Tibial artery (tissue), 4 donors: ENCODE results near the gene NXN.
A peak's percentile ranks its signal among the peaks of the same experiment; 100 is the strongest.

Experiments
- DNase-seq, 2 donors: peaks; one replicate each; pipeline ENCODE4 v3.0.0-alpha.2; 2019
- H3K27ac ChIP-seq, 2 donors: fragments of 200-600 bp; sonication (generic) in 1 of 2; 1 replicate in 1 of 2; 2 replicates in 1 of 2; pipeline ENCODE4 v1.5.1; 2018 to 2019; ENCODE audit warnings: mild to moderate bottlenecking in 1 of 2
- H3K27me3 ChIP-seq, 2 donors: fragments of 200-600 bp; sonication (generic) in 1 of 2; one replicate each; pipeline versions ENCODE4 v1.5.1 to v1.6.0; 2016 to 2019
- H3K36me3 ChIP-seq, 3 donors: fragments of 200-600 bp; sonication (generic) in 2 of 3; one replicate each; pipeline ENCODE4 v1.5.1; 2016 to 2019; ENCODE audit warnings: mild to moderate bottlenecking in 2 of 3
- H3K4me1 ChIP-seq, 4 donors: fragments of 200-600 bp; sonication (generic) in 2 of 4; 1 replicate in 3 of 4; 2 replicates in 1 of 4; pipeline ENCODE4 v1.5.1; 2016 to 2019
- H3K4me3 ChIP-seq, 2 donors: fragments of 200-600 bp; sonication (generic) in 1 of 2; 1 replicate in 1 of 2; 2 replicates in 1 of 2; pipeline ENCODE4 v1.5.1; 2018 to 2019; ENCODE audit warnings: mild to moderate bottlenecking in 2 of 2
- H3K9me3 ChIP-seq, 3 donors: fragments of 200-600 bp; sonication (generic) in 1 of 3; one replicate each; pipeline ENCODE4 v1.5.1; 2016 to 2019
- CTCF ChIP-seq, 2 experiments: fragments of 200-600 bp in 1 of 2; fragments of 450-650 bp in 1 of 2; IDR thresholded peaks; one replicate each; pipeline ENCODE4 v1.5.1; 2017 to 2019; ENCODE audit warnings: antibody characterized with exemption in 2 of 2, mild to moderate bottlenecking in 1 of 2, moderate library complexity in 1 of 2
- intact Hi-C: fragments of 100-400 bp; cut with DNase I; formaldehyde crosslinking; loops from one replicate; pipeline ENCODE4 v1.15.0; 2023; ENCODE audit warnings: low total_unique reads

Gene NXN

GRCh38 chr17:980406-981291 is 1.1 kb upstream of the NXN start:
- Histone ChIP-seq H3K27ac (peak overlapping the region; percentile 76 to 81), H3K4me3 (peak overlapping the region; percentile 74 to 76), H3K36me3 (no peaks in the 10 kb centered on the region), H3K27me3 (peaks cover 0 to 4% of the 10 kb centered on the region in 2 donors), H3K4me1 (peaks cover 0 to 36% (median 17%) of the 10 kb centered on the region in 4 donors), H3K9me3 (no peaks in the 10 kb centered on the region)
- peak; percentile 66 to 79 for TF ChIP-seq CTCF (IDR thresholded peaks at IDR 0.05)
- intact Hi-C loops, result loop anchor here (2.0 to 5.0 kb wide), 2 partner anchors 77 to 186 kb away; no protein-coding TSS in a partner anchor
- peak; percentile 76 to 91 for DNase-seq

GRCh38 chr17:979212-979538 is 401 bp downstream of the NXN start:
- H3K4me3 ChIP-seq, result peak overlapping the region; percentile 74 to 76
- peak in 1 of 2 donors; percentile 80 for DNase-seq
- no peak for TF ChIP-seq CTCF (IDR thresholded peaks at IDR 0.05)
- H3K4me1 ChIP-seq, result peaks cover 0 to 43% (median 20%) of the 10 kb centered on the region in 4 donors
- peaks cover 0 to 4% of the 10 kb centered on the region in 2 donors for H3K27me3 ChIP-seq
- H3K36me3 ChIP-seq, result no peaks in the 10 kb centered on the region
- intact Hi-C loops, result loop anchor here (10.0 kb wide), 1 partner anchor 64 kb away; no protein-coding TSS in a partner anchor
- no peaks in the 10 kb centered on the region for H3K9me3 ChIP-seq
- peak overlapping the region; percentile 69 to 76 for H3K27ac ChIP-seq

- peaks cover 0 to 4% of the 10 kb centered on the region in 2 donors for H3K27me3 ChIP-seq
- peak overlapping the region; percentile 69 to 76 for H3K27ac ChIP-seq
- H3K36me3 ChIP-seq, result no peaks in the 10 kb centered on the region
- no peak for TF ChIP-seq CTCF (IDR thresholded peaks at IDR 0.05)
- H3K9me3 ChIP-seq, result no peaks in the 10 kb centered on the region
- no peak for DNase-seq
- H3K4me3 ChIP-seq, result peak overlapping the region; percentile 74 to 76
- intact Hi-C loops, result loop anchor here (10.0 kb wide), 1 partner anchor 64 kb away; no protein-coding TSS in a partner anchor
- peaks cover 0 to 43% (median 20%) of the 10 kb centered on the region in 4 donors for H3K4me1 ChIP-seq
Measured at GRCh38 chr17:978103-979093, 1.2 kb downstream of the NXN start.

- Histone ChIP-seq H3K27me3 (peaks cover 0 to 4% of the 10 kb centered on the region in 2 donors), H3K36me3 (no peaks in the 10 kb centered on the region), H3K4me3 (no peak overlapping the region), H3K4me1 (peaks cover 0 to 43% (median 20%) of the 10 kb centered on the region in 4 donors), H3K27ac (no peak overlapping the region), H3K9me3 (no peaks in the 10 kb centered on the region)
- DNase-seq, result no peak
- no peak for TF ChIP-seq CTCF (IDR thresholded peaks at IDR 0.05)
- intact Hi-C loops, result loop anchor here (10.0 kb wide), 1 partner anchor 62 kb away; no protein-coding TSS in a partner anchor
Measured at GRCh38 chr17:977166-977565, 2.4 kb downstream of the NXN start.

- Histone ChIP-seq H3K4me3 (no peak overlapping the region), H3K36me3 (no peaks in the 10 kb centered on the region), H3K27me3 (peaks cover 0 to 4% of the 10 kb centered on the region in 2 donors), H3K27ac (no peak overlapping the region), H3K4me1 (peaks cover 0 to 42% (median 20%) of the 10 kb centered on the region in 4 donors), H3K9me3 (no peaks in the 10 kb centered on the region)
- TF ChIP-seq CTCF (IDR thresholded peaks at IDR 0.05), result no peak
- intact Hi-C loops, result loop anchor here (10.0 kb wide), 1 partner anchor 62 kb away; no protein-coding TSS in a partner anchor
- DNase-seq, result no peak
Measured at GRCh38 chr17:976312-976711, 3.3 kb downstream of the NXN start.
